Neuronal stem cell (in vitro differentiated cells): Measurements from ENCODE around the gene NRARP.

ENCODE experiments used
- DNase-seq: peaks from one replicate; pipeline ENCODE4 v3.0.0-alpha.2; 2013; ENCODE audit warnings: low spot score
- H2AFZ ChIP-seq: one replicate; pipeline ENCODE4 v1.6.1; 2013; ENCODE audit warnings: mild to moderate bottlenecking, low read length, inconsistent platforms
- H2AK5ac ChIP-seq: 2 replicates; pipeline ENCODE4 v1.6.1; 2013; ENCODE audit warnings: low read depth, mild to moderate bottlenecking, inconsistent platforms, low read length, moderate library complexity, mixed read lengths
- H2BK120ac ChIP-seq: 2 replicates; pipeline ENCODE4 v1.6.1; 2013; ENCODE audit warnings: low read depth, mild to moderate bottlenecking, inconsistent platforms, low read length, moderate library complexity, mixed read lengths
- H2BK12ac ChIP-seq: one replicate; pipeline ENCODE4 v1.6.1; 2013; ENCODE audit warnings: low read length, inconsistent platforms
- H2BK15ac ChIP-seq: 2 replicates; pipeline ENCODE4 v1.6.1; 2013; ENCODE audit warnings: mild to moderate bottlenecking, low read length, inconsistent platforms, mixed read lengths
- H2BK5ac ChIP-seq: one replicate; pipeline ENCODE4 v1.6.1; 2013; ENCODE audit warnings: inconsistent platforms, mild to moderate bottlenecking, low read length, moderate library complexity
- H3K14ac ChIP-seq: one replicate; pipeline ENCODE4 v1.6.1; 2013; ENCODE audit warnings: low read length, inconsistent platforms
- H3K18ac ChIP-seq: 2 replicates; pipeline ENCODE4 v1.6.1; 2013; ENCODE audit warnings: low read length, inconsistent platforms
- H3K23ac ChIP-seq: 2 replicates; pipeline ENCODE4 v1.6.1; 2013; ENCODE audit warnings: low read depth, mild to moderate bottlenecking, mixed read lengths, low read length, inconsistent platforms; ENCODE audit not compliant: poor library complexity
- H3K27ac ChIP-seq: replicated peaks from 3 replicates; pipeline ENCODE4 v1.5.1; 2013; ENCODE audit warnings: low read length, inconsistent platforms
- H3K27me3 ChIP-seq, 3 experiments: 2 replicates each; pipeline ENCODE4 v1.6.1; 2013; ENCODE audit warnings: low read length in 3 of 3, mild to moderate bottlenecking in 2 of 3, inconsistent platforms in 1 of 3, low read depth in 1 of 3, mixed read lengths in 1 of 3, moderate library complexity in 1 of 3; ENCODE audit not compliant: control insufficient read depth in 3 of 3, insufficient read depth in 3 of 3
- H3K36me3 ChIP-seq, 2 donors: replicated peaks in 1 of 2; 2 replicates each; pipeline ENCODE4 v1.6.1; 2013; ENCODE audit warnings: low read length in 2 of 2; ENCODE audit not compliant: control insufficient read depth in 2 of 2, insufficient read depth in 2 of 2
- H3K4ac ChIP-seq: 2 replicates; pipeline ENCODE4 v1.6.1; 2013; ENCODE audit warnings: inconsistent platforms, mild to moderate bottlenecking, low read length, moderate library complexity
- H3K4me1 ChIP-seq, 2 donors: 1 replicate in 1 of 2; 2 replicates in 1 of 2; pipeline ENCODE4 v1.6.1; 2013; ENCODE audit warnings: low read length in 2 of 2, low read depth in 1 of 2; ENCODE audit not compliant: control insufficient read depth in 2 of 2, insufficient read depth in 1 of 2
- H3K4me2 ChIP-seq: one replicate; pipeline ENCODE4 v1.6.1; 2013; ENCODE audit warnings: mild to moderate bottlenecking, low read length, inconsistent platforms; ENCODE audit not compliant: insufficient read depth, poor library complexity, severe bottlenecking
- H3K4me3 ChIP-seq, 2 donors: 2 replicates each; pipeline ENCODE4 v1.5.1; 2013; ENCODE audit warnings: low read length in 2 of 2, mild to moderate bottlenecking in 2 of 2, inconsistent platforms in 1 of 2, moderate library complexity in 1 of 2
- H3K79me1 ChIP-seq: one replicate; pipeline ENCODE4 v1.6.1; 2013; ENCODE audit warnings: low read depth, mild to moderate bottlenecking, inconsistent platforms, low read length, moderate library complexity
- H3K9ac ChIP-seq: one replicate; pipeline ENCODE4 v1.6.1; 2013; ENCODE audit warnings: mild to moderate bottlenecking, low read depth, low read length, inconsistent platforms; ENCODE audit not compliant: poor library complexity
- H3K9me3 ChIP-seq, 2 donors: replicated peaks in 1 of 2; 2 replicates each; pipeline versions ENCODE3 to v1.6.1; 2013; ENCODE audit warnings: low read length in 2 of 2, mild to moderate bottlenecking in 2 of 2, inconsistent platforms in 1 of 2, low read depth in 1 of 2, mixed read lengths in 1 of 2, moderate library complexity in 1 of 2; ENCODE audit not compliant: control insufficient read depth in 2 of 2, insufficient read depth in 1 of 2
- H4K8ac ChIP-seq: one replicate; pipeline ENCODE4 v1.6.1; 2013; ENCODE audit warnings: low read depth, mild to moderate bottlenecking, inconsistent platforms, low read length, moderate library complexity
- H4K91ac ChIP-seq: one replicate; pipeline ENCODE4 v1.6.1; 2013; ENCODE audit warnings: low read length, low read depth, mild to moderate bottlenecking, inconsistent platforms; ENCODE audit not compliant: poor library complexity
- WGBS, 2 donors: extraction: QIAGEN DNeasy Blood & Tissue Kit; methylation state at CpG; one replicate each; pipeline ENCODE4 v1.1.7; 2013; ENCODE audit warnings: missing lambda C conversion rate in 2 of 2, mixed read lengths in 1 of 2; ENCODE audit not compliant: insufficient read length in 2 of 2, insufficient replicate concordance in 1 of 2; ENCODE audit errors: extremely low coverage in 2 of 2; 5-methylcytosine and 5-hydroxymethylcytosine counted together

NRARP gene

GRCh38 chr9:137317021-137317717, 15.1 kb upstream of the NRARP start:
- Histone ChIP-seq H3K27me3 (no peaks in the 10 kb centered on the region), H2BK12ac (peak overlapping the region; percentile 99), H2BK120ac (peak overlapping the region; percentile 100), H3K27ac (peak overlapping the region; percentile 46), H3K36me3 (no peaks in the 10 kb centered on the region), H3K9me3 (peaks cover 0 to 4% of the 10 kb centered on the region in 2 donors), H2AFZ (no peak overlapping the region), H3K18ac (peak overlapping the region; percentile 100), H3K79me1 (peaks cover 4% of the 10 kb centered on the region), H2BK15ac (peak overlapping the region; percentile 100), H2BK5ac (peak overlapping the region; percentile 99), H2AK5ac (peak overlapping the region; percentile 100), H3K23ac (peak overlapping the region; percentile 89), H4K8ac (peak overlapping the region; percentile 96), H3K9ac (peak overlapping the region; percentile 60), H3K4me1 (peaks cover 43 to 44% of the 10 kb centered on the region in 2 donors), H3K4ac (peak overlapping the region; percentile 99), H3K4me3 (no peak overlapping the region), H3K14ac (peak overlapping the region; percentile 84), H3K4me2 (peak overlapping the region; percentile 2), H4K91ac (peak overlapping the region; percentile 98)
- DNase-seq, result no peak
- no CpG with 5 or more reads among the region's 19 CpGs for WGBS, 2 donors

GRCh38 chr9:137316012-137316981, 14.2 kb upstream of the NRARP start:
- H2BK5ac ChIP-seq, result peak overlapping the region; percentile 99
- peak overlapping the region; percentile 100 for H2AK5ac ChIP-seq
- peak overlapping the region; percentile 100 for H2BK15ac ChIP-seq
- no peaks in the 10 kb centered on the region for H3K36me3 ChIP-seq
- H4K91ac ChIP-seq, result peak overlapping the region; percentile 98
- no peak overlapping the region for H2AFZ ChIP-seq
- peak overlapping the region; percentile 96 for H4K8ac ChIP-seq
- H3K4ac ChIP-seq, result peak overlapping the region; percentile 99
- H3K4me2 ChIP-seq, result peak overlapping the region; percentile 54
- no peaks in the 10 kb centered on the region for H3K9me3 ChIP-seq
- H2BK12ac ChIP-seq, result peak overlapping the region; percentile 99
- no peak overlapping the region for H3K4me3 ChIP-seq
- peak overlapping the region; percentile 100 for H3K18ac ChIP-seq
- no peaks in the 10 kb centered on the region for H3K27me3 ChIP-seq
- DNase-seq, result no peak
- no CpG with 5 or more reads among the region's 83 CpGs for WGBS, 2 donors
- peaks cover 43 to 44% of the 10 kb centered on the region in 2 donors for H3K4me1 ChIP-seq
- H3K79me1 ChIP-seq, result peaks cover 4% of the 10 kb centered on the region
- peak overlapping the region; percentile 68 for H3K27ac ChIP-seq
- H3K14ac ChIP-seq, result peak overlapping the region; percentile 84
- peak overlapping the region; percentile 89 for H3K23ac ChIP-seq
- peak overlapping the region; percentile 100 for H2BK120ac ChIP-seq
- H3K9ac ChIP-seq, result peak overlapping the region; percentile 60

DNA sequence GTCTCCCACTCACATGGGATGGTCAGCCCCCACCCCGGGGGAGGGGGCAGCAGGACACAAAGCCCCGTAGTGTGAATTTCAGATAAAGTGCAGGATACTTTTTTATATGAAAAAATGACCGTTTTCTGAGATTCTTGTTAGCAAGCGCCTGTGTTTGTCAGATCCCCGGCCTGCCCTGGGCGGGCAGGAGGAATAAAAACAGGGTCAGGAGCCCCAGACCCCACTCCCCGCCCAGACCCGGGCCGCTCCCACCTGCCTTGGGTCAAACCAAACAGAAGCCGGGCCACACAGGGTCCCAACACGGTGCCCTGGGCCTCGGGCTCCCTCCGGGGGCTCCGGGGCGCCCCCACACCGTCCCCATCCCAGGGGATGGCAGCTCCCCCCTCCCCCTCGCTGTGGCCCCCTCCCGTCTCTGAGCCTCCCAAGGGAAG, 13.5 kb upstream of the NRARP start:
- peak overlapping the region; percentile 100 for H3K4ac ChIP-seq
- H2AFZ ChIP-seq, result peak overlapping the region; percentile 75
- H3K27me3 ChIP-seq, result no peaks in the 10 kb centered on the region
- H2AK5ac ChIP-seq, result peak overlapping the region; percentile 100
- H3K79me1 ChIP-seq, result peaks cover 4% of the 10 kb centered on the region
- no peak overlapping the region for H3K9ac ChIP-seq
- H2BK15ac ChIP-seq, result peak overlapping the region; percentile 100
- no peak for DNase-seq
- peak overlapping the region; percentile 99 for H3K14ac ChIP-seq
- no peak overlapping the region for H4K91ac ChIP-seq
- no peaks in the 10 kb centered on the region for H3K9me3 ChIP-seq
- no peak overlapping the region for H3K23ac ChIP-seq
- H3K18ac ChIP-seq, result peak overlapping the region; percentile 100
- H3K27ac ChIP-seq, result peak overlapping the region; percentile 56
- no peak overlapping the region for H4K8ac ChIP-seq
- H2BK120ac ChIP-seq, result peak overlapping the region; percentile 100
- WGBS, 2 donors, result no CpG with 5 or more reads among the region's 18 CpGs
- H3K36me3 ChIP-seq, result no peaks in the 10 kb centered on the region
- H2BK5ac ChIP-seq, result peak overlapping the region; percentile 100
- peaks cover 37 to 42% of the 10 kb centered on the region in 2 donors for H3K4me1 ChIP-seq
- H3K4me2 ChIP-seq, result peak overlapping the region; percentile 54
- no peak overlapping the region for H3K4me3 ChIP-seq
- H2BK12ac ChIP-seq, result no peak overlapping the region
